HG03135 (cell line): ENCODE results near the gene BLOC1S4.

Source experiments
- ATAC-seq: cut with Tn5 transposase; IDR thresholded peaks from one replicate; pipeline ENCODE4 v1.9.1; 2021; ENCODE audit warnings: mild to moderate bottlenecking, moderate library complexity; ENCODE audit not compliant: unreplicated experiment

Gene BLOC1S4

DNA sequence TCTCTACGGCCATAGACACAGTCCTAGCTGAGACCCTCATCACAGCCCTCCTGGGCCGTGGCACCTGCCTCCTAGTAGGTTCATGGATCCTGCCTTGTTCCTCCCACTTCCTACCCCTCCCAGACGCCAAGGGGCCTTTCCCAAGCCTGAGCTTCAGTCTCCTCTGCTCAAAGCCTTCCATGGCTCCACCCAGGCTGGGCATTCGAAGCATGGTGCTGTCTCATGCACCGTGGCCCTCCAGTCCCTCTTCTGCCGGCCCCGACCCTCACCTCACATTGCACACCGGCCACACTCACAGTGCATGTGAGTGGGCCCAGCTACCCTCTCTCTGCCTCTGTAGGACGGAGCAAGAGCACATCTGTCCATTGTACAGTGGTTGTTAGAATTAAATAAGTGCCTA, 44.9 kb downstream of the BLOC1S4 start:
- ATAC-seq = no peak

DNA sequence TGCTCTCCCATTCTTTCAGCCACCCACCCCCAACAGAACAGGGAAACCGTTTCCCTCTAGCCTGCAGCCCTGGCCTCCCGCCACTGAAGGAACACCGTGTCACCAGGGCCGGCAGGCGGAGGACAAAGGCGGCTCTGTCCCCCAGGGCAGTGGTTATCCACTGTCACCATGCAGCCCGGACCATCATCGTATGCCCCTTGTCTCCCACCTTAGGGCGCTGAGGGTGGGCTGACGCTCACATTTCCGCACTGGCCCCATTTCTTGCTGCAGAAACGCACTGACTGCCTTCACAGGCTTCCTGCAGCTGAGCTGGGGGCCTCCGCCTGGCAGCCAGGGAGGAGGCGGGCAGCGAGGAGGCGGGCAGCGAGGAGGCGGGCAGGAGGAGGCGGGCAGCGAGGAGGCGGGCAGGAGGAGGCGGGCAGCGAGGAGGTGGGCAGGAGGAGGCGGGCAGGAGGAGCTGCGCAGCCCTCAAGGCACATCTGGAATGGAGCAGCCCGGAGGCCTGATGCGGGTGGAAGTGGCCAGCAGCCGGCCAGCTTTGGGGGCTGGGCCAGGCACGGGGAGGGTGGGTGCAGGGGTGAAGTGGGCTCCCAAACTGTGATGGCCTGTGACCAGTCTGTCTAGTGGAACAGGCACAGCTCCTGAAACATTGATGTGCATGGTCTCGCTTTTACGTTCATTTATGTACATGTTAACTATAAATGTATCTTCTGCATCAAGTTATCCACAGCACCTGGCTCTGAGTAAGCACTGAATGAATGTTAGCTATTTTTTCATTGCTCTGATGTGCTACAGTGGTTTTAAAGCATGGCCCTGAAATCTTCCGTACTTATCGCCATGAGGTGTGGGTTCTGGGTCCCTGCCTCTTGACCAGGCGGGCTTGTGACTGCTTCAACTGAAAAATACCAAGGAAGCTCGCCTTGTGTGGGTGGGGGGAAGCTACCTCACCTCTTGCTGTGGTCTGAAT, 46.0 kb downstream of the BLOC1S4 start:
- no peak for ATAC-seq

DNA sequence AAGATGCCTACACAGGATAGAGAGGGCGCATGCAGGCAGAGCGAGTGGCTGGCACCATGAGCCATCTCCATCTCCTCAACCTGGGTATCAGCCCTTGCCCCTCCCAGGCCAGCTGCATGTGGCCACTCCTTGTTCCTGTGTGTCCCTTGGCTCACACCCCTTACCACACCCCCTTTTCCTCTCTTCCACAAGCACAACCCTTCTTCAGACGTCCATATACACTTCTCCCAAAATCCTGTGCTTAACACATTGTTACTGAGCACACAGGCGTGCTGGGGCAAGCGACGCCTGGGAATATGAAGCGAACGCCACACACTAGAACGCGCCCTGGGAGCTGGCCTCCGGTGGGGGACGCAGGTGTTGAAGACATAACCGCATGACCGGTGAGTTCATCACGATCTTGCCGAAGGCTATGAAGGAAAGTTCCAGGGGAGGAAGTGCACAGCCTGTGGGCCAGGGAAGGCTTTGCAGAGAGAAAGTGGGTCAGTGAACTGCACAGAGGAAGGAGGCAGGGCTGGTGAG, 47.4 kb downstream of the BLOC1S4 start:
- ATAC-seq = no peak

DNA sequence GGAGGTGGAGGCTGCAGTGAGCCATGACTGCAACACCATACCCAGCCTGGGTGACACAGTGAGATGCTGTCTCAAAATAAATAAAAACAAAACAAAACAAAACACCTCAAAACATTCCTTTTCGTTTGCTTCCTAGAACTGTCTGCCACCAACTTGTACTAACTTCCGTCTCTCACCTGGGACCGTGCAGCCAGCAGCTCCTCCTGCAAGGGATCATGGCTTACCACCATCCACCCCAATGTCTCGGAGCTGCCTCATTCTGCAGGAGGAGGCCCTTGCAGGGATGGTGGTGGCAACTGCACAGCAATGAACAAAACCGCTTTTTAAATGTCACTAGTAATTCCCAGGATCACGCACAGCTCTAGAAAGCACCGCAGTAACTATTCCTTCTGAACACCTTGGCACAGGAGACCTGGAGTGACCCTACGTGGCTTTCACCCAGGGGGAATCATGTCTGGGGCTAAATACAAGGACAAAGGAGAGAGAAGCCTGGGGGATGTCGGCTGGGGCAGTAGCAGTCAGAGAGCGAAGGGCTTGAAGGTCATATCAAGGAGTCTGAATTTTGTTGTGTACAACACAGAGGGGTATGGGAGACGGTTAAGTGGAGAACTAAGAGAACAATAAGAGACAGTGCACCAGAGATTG, 49.1 kb downstream of the BLOC1S4 start:
- ATAC-seq = no peak

DNA sequence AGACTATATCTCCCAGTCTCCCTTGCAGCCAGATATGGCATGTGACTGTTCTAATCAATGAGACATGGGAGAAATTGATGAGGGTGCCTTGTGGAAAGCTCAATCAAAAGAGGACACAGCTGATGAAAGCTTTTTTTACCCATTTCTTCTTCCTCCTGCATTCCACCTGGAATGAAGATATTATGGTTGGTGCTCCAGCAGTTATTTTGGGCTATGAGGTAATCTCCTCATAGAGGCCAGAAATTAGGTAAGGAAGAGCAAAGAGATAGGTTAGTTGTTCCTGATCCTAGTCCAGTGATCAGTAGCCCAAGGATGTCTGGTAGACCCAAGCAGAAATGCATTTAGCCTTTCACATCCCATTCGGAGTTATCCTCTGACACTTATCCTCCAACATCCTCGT, 49.7 kb downstream of the BLOC1S4 start:
- no peak for ATAC-seq
